Measurements from ENCODE around the gene ALDH8A1. TPM values are rescaled to one million over a fixed set of nuclear protein-coding genes. Genes with fewer than 3 reads are reported as not detected.
"Not testable (repeated sequence)": the region's sequence is repeated elsewhere in the genome, so short reads cannot be mapped to it uniquely, and the experiment has no call there.

The ALDH8A1 gene
- total RNA-seq, 1 donor from 2014 or later = 0.46 TPM

DNA sequence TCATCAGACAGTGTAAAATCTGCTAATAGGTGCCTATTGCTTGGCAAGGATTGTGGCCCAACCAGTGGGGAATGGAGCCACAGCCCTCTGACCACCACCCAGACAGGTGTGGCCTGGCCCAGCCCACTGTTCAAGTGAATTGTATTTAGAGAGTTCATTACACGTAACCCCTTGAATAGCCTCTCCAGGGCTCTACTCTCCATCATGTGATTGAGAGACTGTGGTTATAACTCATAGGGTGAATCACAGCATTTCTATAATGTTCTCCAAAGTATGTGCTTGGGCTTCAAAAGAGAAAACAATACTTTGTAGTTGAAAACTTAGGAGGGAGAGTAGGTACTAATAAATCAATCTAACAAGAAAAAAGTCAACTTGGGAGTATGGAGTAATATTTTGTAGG, 38.4 kb downstream of the ALDH8A1 start:
- DNase-seq (ENCODE audit: low read depth, low spot score) = no peak

DNA sequence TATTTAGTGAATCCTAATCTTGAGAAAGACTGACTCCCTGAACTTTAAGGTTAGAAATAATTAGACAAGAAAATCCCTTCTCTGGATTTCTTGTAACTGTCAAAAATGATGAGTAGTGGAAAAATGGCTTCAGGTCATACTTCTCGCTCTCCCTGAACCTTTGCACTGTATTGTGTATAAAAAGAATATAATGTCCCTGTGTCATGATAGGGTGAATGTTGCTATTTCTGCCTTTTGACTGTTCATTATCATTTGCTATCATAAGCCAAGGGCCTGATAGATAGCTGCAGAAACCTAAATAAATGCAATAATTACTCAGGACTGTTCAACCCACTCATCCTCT, 39.3 kb downstream of the ALDH8A1 start:
- no peak for DNase-seq (ENCODE audit: low read depth, low spot score)

DNA sequence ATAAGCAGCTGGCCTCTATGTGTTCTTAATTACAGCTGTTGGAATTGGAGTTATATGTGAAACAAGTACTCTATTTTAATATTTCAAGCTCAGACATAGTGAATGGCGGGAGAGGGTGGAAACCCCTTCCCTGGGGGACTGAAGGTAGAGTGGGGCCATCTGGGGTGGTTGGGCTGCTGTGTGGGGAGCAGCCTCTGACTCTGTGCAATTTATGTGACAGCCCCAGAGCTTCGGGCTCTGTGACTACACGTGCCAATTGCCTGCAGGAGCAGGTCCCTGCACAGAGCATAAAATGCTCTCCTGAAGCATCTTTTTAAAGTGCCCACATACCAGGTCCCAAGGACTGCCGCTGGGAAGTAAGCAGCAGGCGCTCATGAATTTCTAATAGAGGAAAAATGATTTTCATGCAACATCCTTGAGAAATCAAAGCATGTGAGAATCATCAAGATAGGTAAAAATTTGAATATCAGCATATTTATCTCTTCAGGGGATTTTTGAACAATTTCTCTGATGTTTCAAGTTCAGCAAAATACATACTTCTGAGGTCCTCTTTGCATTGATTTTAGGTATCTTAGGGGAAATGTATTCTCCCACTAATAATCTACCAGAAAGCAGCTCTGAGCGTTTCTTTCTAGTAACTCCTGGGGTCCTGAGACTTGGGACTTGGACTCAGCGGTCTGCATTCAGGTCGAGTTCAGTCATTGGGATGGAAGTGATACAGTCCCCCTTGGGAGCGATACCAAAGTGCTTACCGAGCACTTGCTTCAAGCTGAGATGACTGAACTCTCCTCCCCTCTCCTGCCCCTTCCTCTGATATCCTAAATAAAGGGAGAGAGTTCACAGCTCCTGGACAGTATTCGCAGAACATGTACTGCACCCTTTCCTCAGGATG, 40.0 kb downstream of the ALDH8A1 start:
- DNase-seq (ENCODE audit: low read depth, low spot score) = no peak

DNA sequence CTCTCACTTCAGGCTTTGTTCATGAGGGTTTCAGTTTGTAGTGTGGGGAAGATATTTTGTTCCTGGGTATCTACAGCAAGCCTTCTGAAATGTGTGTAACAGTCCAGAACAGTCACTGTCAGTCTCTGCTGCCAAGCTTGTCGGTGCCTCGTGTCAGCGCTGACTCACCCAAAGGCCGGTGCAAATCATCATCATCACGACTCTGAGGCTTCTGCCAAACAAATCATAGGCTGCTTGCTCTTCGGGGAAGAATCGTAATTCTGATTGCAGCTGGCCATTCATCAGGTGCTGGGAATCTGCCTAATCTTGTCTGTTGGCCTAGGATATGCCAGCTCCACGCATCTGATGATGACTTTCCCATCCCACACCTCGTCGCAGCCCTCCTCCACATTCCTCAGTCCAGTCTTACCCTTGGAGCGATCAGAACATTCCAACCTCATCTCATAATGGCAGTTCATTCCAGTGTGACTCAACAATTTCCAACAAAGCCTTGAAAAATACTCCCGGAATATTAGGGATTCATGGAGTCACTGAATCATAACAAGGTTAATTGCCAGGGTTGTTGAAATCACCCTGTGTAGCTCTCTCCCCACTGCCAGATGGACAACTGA, 40.9 kb downstream of the ALDH8A1 start:
- DNase-seq (ENCODE audit: low read depth, low spot score) = peak; percentile 48

DNA sequence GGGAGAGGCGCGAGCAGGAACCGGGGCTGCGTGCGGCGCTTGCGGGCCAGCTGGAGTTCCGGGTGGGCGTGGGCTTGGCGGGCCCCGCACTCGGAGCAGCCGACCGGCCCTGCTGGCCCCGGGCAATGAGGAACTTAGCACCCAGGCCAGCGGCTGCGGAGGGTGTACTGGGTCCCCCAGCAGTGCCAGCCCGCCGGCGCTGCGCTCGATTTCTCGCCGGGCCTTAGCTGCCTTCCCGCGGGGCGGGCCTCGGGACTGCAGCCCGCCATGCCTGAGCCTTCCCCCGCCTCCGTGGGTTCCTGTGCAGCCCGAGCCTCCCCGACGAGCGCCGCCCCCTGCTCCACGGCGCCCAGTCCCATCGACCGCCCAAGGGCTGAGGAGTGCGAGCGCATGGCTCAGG, 45.2 kb downstream of the ALDH8A1 start:
- not testable (repeated sequence) for DNase-seq (ENCODE audit: low read depth, low spot score)

DNA sequence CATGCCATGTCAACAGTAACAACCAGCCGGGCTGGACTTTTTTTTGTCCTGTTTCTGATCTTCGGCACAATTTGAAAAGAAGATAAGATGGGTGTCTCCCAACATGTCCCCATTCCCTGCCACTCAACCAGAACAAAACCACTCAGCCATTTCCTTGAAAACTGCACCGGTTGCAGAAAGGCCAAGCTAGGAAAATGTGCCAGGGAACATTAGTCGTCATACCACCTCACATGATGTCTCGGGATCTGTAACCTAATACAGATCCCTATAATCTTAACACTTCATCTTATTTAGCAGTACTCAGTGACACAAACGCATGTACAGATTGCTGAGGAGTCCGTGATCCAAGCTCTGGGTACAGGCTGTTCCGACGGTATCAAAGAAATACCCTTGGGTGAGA, 46.5 kb downstream of the ALDH8A1 start:
- DNase-seq (ENCODE audit: low read depth, low spot score) = no peak

DNA sequence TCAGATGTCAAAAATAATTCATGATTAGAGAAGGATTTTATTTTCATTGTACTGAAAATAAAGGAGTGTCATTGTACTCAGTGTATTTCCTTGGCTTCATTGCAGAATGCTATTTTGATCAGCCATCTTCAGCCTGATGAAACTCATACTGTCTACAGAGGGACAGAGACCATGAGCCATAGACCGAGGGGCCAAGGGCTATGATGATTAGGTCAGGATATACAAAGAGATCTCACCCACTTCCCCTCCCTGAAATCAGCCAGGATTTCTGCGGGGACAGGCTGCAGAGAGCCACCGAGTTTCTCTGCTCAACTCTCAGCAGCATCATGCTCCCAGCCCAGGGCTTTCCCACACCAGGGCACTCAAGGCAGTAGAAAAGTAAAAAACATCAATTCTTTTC, 47.0 kb downstream of the ALDH8A1 start:
- DNase-seq (ENCODE audit: low read depth, low spot score) = no peak

DNA sequence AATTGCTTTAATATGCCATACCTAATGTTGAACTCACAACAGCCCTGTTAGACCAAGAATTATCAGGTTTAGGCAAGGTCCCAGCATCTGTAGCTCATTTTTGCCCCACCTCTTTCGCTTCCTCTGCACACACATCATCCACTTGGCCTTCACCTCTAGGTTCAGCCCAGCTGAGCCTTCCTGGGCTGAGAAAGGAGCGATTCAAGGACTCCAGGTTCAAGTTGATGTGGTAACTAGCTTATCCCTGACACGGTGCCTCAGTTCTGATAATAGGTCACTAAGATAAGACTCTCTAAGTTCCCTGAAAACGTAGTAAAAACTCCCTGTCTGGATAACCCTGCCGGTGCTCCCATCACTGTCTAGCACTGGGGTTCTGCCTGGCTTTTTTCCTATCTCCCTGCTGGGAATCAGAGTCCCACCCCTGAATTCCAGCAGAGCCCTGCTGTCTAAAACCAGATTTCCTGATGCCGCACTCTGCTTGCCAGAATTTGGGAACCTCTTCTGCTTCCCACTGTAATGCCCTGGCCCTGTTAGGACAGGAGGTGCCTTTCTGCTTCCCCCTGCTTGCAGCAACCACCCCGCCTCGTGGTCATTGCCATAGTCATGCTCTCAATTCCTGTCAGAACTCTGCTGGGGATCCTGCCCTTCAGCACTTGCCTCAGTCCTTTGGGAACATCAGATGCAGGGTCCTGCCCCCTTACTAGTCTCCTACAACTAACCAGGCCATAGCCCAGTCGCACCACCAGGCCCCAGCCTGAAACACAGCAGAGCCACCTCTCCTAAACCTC, 47.6 kb downstream of the ALDH8A1 start:
- DNase-seq (ENCODE audit: low read depth, low spot score) = no peak

DNA sequence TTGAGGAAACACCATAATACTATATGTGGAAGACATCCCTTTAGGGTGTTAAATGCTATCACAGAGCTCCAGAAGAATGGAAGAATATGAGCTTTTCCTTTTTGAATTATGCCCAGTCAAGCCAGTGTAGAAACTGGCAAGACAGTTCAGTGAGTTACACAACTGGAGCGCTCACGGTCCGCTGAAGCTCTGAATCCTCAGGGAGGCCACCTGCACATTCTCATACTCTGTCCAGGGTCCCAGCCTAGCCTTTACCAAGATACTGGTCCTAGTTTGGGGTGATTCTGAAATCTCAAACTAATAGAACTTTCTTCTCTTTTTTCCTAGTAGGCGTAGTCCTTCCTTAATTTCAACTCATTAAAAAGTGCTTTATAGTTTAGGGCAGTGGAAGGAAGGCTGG, 51.3 kb downstream of the ALDH8A1 start:
- DNase-seq (ENCODE audit: low read depth, low spot score) = no peak

DNA sequence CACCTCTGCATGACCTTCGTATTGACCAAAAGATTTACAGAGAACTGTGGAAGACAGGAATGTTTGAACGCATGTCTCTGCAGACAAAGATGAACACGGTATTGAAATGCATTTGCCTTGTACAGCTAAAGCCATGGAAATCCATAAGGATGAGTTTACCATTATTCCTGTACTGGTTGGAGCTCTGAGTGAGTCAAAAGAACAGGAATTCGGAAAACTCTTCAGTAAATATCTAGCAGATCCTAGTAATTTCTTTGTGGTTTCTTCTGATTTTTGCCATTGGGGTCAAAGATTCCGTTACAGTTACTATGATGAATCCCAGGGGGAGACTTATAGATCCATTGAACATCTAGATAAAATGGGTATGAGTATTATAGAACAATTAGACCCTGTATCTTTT, 51.7 kb downstream of the ALDH8A1 start:
- not testable (repeated sequence) for DNase-seq (ENCODE audit: low read depth, low spot score)

DNA sequence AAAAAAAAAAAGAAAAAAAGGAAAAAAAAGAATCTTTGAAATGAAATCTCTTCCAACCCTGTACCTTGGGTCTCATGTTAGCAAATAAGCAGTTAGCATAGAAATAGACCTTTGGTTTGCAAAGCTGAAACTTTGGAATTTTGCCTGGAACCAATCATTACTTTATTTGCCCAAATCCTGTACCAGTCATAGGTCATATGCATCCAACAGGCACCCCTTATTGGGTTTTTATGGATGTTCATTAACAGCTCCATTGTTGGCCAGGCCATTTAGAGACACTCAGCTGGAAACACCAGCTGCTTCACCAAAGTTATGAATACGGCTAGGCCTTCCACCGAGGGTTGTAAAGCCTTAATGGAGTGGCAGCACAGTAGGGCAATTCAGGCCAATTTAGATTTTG, 53.0 kb downstream of the ALDH8A1 start:
- no peak for DNase-seq (ENCODE audit: low read depth, low spot score)

DNA sequence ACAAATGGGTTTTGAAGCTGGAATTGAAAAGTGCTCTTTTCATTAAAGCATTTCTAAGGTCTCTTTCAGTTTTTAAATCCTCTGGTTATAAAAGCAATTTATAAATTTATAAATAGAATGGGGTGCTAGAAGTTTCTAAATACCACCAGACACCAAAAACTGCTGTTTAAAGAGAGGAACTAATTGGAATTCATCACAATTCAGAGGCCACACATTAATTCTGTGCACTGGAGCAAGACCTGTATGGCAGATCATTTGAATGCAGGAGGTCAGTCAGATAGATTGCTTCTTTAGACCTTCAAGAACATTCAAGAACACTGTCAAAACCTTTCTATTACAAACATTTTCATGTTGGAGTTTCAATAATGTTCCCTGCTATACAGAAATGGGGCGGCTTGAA, 55.1 kb downstream of the ALDH8A1 start:
- no peak for DNase-seq (ENCODE audit: low read depth, low spot score)

DNA sequence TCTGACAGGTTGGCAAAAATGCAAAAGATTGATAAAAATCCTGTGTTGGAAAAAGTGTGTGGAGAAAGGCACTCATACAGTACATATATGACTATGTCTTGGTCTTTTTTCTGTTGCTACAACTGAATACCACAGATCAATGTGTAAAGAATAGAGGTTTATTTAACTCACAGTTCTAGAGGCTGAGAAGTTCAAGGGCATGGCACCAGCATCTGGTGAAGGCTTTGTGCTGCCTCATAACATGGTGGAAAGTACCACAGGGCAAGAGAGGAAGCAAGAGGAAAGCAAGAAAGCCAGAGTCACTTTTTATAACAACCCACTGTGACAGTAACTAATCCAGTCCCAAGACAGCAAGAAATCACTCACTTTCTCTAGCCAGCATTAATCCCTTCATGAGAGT, 57.5 kb downstream of the ALDH8A1 start:
- DNase-seq (ENCODE audit: low read depth, low spot score) = no peak

DNA sequence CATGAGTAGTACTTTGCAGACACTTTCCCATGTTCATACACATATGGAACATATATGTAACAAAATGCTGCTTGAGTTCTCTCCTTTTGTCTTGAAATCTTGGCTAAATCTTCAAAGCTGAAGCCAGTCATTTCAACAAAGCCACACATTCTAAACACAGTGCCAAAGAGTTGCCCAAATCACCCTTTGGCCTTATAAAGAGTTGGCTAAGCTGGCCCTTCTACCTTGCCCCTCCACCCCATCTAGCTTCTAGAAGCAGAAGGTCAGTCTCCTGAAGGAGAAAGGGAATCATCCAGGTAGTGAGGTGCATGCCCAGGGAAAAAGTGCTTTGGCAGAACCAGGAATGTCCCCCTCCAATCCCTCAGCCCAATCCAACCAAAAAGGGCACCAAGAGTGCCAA, 58.3 kb downstream of the ALDH8A1 start:
- no peak for DNase-seq (ENCODE audit: low read depth, low spot score)

DNA sequence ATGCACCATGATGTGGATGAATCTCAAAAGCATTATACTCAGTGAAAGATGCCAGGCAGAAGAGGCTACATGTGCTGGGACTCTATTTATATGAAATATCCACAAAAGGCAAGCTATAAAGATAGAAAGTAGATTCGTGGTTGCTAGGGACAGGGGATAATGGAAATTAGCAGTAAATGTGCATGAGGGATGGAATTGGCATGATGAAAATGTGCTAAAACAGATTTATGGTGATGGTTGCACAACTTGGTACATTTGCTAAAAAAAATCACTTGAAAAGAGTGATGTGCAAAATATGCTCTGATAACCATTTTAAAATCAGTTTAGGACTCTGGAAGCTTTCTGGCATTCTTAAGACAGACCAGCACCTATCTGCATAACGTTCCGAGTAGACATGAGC, 61.6 kb downstream of the ALDH8A1 start:
- DNase-seq (ENCODE audit: low read depth, low spot score) = no peak

DNA sequence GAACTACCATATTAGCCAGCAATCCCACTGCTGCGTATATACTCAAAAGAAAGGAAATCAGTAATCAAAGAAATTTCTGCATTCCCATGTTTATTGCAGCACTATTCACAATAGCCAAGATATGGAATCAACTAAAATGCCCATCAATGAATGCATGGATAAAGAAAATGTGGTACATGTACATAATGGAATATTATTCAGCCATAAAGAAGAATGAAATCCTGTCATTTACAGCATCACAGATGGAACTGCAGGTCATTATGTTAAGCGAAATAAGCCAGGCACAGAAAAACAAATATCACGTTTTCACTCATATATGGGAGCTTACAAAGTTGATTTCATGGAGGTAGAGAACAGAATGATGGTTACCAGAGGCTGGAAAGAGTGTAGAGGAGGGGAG, 65.1 kb downstream of the ALDH8A1 start:
- DNase-seq (ENCODE audit: low read depth, low spot score) = no peak

DNA sequence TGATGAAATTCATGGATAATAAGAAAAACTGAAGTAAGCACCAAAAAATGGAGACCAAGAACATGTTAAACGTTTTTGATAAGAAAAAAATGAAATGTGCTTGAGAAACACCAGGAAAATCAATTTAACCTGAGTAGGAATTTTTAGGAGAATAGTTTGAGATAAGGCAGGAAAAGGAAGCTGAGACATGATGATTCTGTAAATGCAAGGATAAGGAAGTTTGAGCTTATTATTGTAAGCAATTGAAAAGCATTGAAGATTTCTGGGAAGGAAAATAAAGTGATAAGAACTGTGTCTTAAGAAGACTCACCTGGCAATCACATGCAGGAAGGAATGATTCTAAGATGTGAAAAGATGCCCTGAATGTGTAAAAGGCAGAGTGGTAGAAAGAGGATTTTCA, 66.6 kb downstream of the ALDH8A1 start:
- DNase-seq (ENCODE audit: low read depth, low spot score) = no peak

DNA sequence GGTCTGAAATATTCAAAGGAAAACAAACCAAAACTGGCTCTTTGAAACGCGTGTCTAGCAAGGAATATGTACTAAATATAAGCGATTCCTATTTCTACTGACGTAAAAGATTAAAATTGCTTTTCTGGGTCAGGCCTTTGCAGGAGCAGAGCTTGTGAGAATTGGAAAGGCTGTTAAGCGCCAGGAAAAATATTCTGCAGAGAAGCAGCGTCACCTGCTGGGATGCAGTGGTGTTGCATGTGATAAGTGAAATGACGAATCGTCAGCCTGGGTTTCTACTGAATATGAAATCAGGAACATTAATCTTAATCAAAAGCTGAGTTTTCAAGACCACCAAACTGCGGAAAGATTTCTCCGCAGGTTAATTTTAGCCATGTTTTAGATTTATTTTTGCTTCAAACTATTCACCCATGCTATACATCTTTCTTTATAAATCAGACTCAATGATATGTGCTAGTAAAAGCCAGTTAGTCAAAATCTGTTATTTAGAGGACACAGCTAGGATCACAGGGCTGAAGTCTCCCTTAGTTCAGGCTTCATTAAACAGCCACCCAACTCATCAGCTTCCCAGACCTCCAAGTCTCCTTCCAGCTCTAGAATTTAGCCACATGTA, 67.4 kb downstream of the ALDH8A1 start:
- peak; percentile 45 for DNase-seq (ENCODE audit: low read depth, low spot score)

DNA sequence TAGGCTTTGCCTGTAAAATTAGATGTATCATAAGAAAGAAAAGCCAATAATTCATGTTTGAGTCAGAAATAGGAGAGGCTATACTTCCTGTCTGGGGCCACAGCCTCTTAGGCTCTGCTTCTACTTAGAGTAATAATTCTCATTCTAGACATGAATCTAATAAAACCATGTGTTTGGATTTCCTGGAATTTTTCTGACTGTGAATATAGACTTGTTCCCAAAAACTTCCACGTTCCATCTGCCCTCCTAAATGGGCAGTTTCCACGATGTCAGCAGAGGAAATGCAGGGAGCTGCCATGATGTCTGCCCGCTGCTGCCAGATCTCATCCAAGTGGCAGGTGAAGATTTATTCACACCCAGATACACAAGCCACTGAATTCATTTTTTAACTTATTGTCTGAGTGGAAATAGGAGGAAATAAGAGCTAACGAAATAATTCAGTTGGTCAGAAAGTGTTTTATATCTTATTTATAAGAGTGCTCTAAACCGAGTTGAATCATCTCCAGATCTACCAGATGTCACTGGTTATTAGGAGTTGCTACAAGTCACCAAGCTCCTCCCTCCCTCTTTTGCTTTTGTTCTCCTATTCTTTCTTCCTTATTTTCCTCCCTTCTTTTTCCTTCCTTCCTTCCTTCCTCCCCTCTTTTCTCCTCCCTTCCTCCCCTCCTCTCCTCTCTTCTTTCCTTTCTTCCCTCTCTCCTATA, 69.3 kb downstream of the ALDH8A1 start:
- DNase-seq (ENCODE audit: low read depth, low spot score) = no peak

DNA sequence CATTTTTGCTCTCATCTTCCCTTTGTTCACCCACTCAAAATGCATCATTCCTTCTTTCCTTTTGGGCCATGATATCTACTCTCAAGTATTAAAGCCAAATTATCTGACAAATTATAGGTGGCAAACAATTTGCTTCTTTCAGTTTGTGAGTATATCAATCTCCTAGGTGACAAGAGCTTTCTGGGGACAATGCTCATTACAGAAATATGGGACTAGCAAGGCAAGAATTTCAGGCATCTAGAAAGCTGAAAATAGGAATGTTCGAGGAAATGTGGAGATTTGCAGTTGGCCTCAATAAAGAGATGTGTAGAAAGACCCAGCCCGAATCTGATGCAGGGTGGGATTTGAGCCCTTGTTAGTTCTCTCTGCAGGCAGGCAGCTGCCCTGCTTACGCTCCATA, 71.8 kb downstream of the ALDH8A1 start:
- DNase-seq (ENCODE audit: low read depth, low spot score) = no peak

DNA sequence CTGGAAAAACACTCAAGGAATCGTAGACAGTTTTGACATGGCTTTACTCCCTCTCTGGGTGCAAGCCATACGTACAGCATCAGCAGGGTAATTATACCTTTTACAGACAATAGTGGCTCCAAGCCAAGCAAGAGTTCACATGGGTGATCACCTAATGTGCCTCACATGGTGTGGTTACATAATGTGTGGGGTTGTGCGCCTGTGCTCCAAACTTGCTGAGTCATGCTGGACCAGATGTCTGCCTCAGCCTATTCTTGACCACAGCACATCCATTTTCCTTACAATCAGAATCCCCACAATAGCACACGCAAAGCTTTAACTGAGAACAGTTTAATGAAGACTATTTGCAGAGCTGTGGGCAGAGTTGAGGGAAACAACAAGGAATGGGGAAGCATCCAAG, 74.5 kb downstream of the ALDH8A1 start:
- no peak for DNase-seq (ENCODE audit: low read depth, low spot score)
